ENCODE results near the gene ZDHHC24.

Gene ZDHHC24

GRCh38 chr11:66566221-66566620 is 20.4 kb upstream of the ZDHHC24 start:
- no peak for DNase-seq (ENCODE audit: low read depth, low spot score)

- DNase-seq (ENCODE audit: low read depth, low spot score), result no peak
These were observed 19.1 kb upstream of the ZDHHC24 start for GRCh38 chr11:66564984-66565383.

- no peak for DNase-seq (ENCODE audit: low read depth, low spot score)
These were observed 18.7 kb upstream of the ZDHHC24 start for GRCh38 chr11:66564538-66564937.

- no peak for DNase-seq (ENCODE audit: low read depth, low spot score)
These were observed 18.0 kb upstream of the ZDHHC24 start for GRCh38 chr11:66563832-66564231.

- DNase-seq (ENCODE audit: low read depth, low spot score), result no peak
These were observed 17.2 kb upstream of the ZDHHC24 start for GRCh38 chr11:66562907-66563583.

GRCh38 chr11:66562275-66562674 is 16.4 kb upstream of the ZDHHC24 start:
- DNase-seq (ENCODE audit: low read depth, low spot score), result no peak

GRCh38 chr11:66561975-66562248 is 16.1 kb upstream of the ZDHHC24 start:
- no peak for DNase-seq (ENCODE audit: low read depth, low spot score)

DNA sequence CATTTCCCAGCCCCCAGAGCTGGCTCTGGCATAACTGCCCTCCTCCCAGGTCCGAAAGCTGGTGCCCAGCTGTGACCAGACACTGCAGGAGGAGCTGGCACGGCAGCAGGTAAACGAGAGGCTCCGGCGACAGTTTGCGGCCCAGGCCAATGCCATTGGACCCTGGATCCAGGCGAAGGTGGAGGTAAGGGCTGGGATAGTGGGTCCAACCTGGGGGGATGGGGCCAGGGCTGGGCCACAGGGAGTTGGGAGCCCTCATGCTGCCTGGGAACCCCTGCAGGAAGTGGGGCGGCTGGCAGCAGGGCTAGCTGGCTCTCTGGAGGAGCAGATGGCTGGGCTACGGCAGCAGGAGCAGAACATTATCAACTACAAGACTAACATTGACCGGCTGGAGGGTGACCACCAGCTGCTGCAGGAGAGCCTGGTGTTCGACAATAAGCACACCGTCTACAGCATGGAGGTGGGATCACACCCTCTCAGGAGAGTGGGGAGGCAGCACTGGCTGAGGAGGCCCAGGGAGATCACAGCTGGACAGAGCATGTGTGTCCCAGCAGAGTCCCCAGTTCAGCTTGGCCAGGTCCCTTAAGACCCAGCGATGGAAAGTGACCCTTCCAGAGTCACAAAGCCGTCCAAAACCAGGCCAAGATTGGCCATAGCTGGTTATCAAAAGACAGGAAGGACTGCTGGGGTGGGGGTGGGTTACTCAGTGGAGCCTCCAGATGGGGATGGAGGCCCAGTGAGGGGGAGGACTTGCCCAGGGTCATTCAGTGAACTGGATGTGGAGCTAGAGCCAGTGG is 15.5 kb upstream of the ZDHHC24 start:
- no peak for DNase-seq (ENCODE audit: low read depth, low spot score)

- no peak for DNase-seq (ENCODE audit: low read depth, low spot score)
These were observed 14.2 kb upstream of the ZDHHC24 start for GRCh38 chr11:66559866-66560676.

GRCh38 chr11:66559142-66559865 is 13.5 kb upstream of the ZDHHC24 start:
- no peak for DNase-seq (ENCODE audit: low read depth, low spot score)

GRCh38 chr11:66557733-66558326 is 12.0 kb upstream of the ZDHHC24 start:
- DNase-seq (ENCODE audit: low read depth, low spot score), result no peak

DNA sequence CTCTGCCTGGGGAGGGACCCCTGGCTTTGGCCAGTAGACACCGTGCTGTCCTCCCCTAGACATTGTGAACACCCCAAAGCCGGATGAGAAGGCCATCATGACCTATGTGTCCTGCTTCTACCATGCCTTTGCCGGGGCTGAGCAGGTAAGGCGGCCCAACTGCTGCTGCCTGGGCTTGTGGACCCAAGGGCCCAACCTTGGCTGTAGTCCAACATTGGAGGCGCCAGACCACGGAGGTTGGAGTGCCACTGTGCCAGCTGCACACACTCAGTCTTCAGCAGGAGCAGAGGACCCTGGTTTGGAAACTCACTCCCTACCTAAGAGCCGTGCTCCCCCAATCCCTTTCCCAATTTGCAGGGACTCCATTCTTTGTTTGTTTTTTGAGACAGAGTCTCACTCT is 10.2 kb upstream of the ZDHHC24 start:
- DNase-seq (ENCODE audit: low read depth, low spot score), result no peak

DNA sequence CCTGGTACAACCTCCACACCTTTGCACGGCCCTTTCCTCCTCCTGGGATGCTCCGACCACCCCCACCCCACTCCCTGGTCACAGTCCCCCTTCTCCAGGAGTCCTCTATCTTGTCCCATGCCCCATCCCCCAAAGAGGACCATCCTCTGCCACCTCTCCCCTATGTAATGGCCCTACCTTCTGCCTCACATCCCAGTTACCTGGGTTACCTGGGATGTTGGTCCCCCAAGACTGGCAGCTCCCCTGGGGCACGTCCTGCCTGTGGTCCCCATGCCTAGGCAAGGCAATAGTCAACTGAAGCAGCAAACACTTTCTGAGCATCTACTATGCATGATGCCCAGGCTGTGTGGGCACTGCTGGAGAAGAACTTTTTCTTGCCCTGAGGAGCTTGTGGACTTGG is 9.6 kb upstream of the ZDHHC24 start:
- no peak for DNase-seq (ENCODE audit: low read depth, low spot score)

DNA sequence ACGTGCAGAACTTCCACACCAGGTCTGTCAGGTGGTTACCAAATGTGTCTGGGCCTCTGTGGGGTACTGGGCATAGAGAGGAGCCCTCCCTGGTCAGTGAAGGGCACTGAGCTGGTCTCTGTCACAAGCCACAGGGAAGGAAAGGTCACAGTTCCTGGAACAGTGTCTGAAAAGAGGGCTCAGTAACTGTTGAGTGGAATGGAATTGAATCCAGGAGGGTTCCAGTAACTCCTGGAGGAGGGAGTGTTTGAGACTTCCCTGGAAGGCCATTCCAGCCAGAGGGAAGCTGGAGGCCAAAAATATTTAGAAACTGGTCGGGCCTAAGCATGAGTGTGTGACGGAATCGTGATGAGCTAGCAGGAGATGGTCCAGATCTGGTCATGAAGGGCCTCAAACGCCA is 8.8 kb upstream of the ZDHHC24 start:
- no peak for DNase-seq (ENCODE audit: low read depth, low spot score)

- no peak for DNase-seq (ENCODE audit: low read depth, low spot score)
These were observed 5.0 kb upstream of the ZDHHC24 start for GRCh38 chr11:66550887-66551286.

- no peak for DNase-seq (ENCODE audit: low read depth, low spot score)
These were observed 3.8 kb upstream of the ZDHHC24 start for GRCh38 chr11:66549696-66550095.

DNA sequence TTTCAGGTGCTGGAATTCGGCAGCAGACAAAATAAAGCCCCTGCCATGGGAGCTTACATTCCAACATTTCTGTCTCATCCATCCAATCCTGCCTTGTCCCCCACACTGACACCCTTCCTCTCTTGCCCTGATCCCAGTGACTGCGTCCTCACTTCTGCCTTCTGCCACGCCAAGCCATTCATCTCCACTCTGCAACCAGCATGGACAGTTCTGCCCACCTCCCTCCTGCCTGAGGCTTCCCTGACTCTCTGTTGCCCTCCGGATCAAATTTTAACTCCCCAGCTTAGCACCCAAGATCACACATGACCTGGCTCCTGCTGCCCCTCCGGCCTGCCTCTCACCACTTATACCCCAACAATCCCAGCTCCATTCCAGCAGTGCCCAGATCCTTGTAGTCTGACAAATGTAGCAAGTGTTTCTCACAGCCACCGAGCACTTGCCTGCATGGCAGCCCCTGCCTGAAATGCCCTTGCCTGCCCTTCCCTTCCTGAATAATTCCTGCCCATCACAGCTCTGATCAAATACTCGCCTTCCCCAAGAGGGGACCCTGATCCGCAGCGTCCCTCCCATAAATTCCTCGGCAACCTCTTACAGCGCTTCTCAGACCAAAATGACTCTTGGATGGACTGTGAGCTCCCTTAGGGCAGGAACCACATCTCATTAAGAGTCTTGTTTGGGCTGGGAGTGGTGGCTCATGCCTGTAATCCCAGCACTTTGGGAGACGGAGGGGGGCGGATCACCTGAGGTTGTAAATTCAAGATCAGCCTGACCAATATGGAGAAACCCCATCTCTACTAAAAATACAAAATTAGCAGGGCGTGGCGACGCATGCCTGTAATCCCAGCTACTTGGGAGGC is 3.2 kb upstream of the ZDHHC24 start:
- no peak for DNase-seq (ENCODE audit: low read depth, low spot score)

GRCh38 chr11:66548041-66548440 is 2.2 kb upstream of the ZDHHC24 start:
- DNase-seq (ENCODE audit: low read depth, low spot score), result no peak

DNA sequence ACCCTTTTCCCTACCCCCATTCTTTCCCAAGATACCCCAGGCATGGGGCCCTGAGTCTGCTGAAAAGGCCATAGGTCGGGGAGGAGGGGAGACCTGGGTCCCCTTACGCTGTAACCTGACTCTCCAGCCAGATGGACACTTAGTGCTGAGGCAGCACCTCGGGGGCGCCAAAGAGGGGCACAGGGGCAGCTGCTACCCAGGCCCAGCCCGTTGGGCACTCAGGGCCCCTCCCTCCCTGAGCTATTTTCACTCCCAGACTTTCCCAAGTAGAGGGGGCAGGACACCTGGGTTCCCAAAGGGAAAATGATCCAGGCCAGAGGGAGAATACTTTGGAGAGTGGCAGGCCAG is 1.8 kb upstream of the ZDHHC24 start:
- DNase-seq (ENCODE audit: low read depth, low spot score), result no peak

DNA sequence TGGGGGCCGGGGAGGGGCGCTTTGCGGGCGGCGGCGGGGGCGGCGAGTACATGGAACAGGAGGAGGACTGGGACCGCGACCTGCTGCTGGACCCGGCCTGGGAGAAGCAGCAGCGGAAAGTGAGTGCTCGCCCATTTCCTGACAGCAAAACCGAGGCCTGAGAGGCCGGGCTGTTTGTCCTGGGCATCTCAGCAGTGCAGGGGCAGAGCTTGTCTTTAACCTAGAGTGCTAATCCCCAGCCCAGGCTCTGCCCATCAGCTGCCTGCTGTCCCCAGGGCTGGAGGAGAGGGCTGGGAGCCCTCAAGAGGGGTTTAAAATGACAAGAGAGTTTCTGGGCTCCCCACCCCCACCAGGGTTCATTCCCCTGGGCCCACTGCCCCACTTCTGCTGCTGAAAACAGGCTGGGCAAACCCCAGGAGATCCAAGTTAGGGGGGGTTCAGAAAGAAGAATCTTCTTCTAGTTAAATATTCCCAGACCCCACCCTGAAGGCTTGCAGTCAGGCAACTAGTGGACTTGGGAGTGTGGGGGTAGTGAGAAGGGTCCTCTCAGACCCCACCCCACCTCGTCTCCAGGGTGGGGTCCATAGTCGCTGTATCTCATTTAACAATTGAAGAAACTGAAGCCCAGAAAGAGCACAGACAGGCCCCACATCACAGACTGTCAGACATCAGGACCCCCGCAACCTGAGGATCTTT is 1.3 kb upstream of the ZDHHC24 start:
- DNase-seq (ENCODE audit: low read depth, low spot score), result no peak
